D721Med (cell line): ENCODE data around the gene CA12.
"Not testable (repeated sequence)": the region's sequence is repeated elsewhere in the genome, so short reads cannot be mapped to it uniquely, and the experiment has no call there.

Experiments used
- DNase-seq: peaks from one replicate; pipeline ENCODE4 v3.0.0; 2011; ENCODE audit warnings: low spot score; ENCODE audit not compliant: insufficient read length
- FAIRE-seq: peaks from 2 replicates; lab custom pipeline; 2011; peaks lifted over from hg19 to GRCh38; lab: Jason Lieb, UNC
- TF ChIP-seq, protein P1 (sequence below): IDR thresholded peaks from 2 replicates; pipeline ENCODE4 v1.5.1; 2012; ENCODE audit warnings: mild to moderate bottlenecking, control low read depth; ENCODE audit not compliant: insufficient read depth; ENCODE audit errors: missing control alignments

Gene CA12

DNA sequence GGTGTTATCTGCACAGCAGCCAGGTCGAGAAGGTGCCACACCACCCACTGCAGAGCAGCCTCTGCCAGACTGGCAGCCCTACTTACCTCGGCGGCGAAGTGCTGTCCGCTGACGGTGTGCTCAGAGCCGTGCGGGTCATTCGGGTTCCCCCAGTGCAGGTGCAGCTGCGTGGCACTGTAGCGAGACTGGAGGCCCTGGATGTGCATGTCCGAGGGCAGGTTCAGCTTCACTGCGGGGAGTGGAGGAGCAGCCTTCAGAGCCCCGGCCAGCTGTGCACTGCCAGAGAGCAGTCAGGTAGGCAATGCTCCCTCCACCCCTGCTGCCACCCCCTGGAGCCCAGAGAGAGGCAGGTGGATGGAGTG lies 36.3 kb downstream of the CA12 start:
- FAIRE-seq (no peak), DNase-seq (no peak)
- TF ChIP-seq, protein P1, sequence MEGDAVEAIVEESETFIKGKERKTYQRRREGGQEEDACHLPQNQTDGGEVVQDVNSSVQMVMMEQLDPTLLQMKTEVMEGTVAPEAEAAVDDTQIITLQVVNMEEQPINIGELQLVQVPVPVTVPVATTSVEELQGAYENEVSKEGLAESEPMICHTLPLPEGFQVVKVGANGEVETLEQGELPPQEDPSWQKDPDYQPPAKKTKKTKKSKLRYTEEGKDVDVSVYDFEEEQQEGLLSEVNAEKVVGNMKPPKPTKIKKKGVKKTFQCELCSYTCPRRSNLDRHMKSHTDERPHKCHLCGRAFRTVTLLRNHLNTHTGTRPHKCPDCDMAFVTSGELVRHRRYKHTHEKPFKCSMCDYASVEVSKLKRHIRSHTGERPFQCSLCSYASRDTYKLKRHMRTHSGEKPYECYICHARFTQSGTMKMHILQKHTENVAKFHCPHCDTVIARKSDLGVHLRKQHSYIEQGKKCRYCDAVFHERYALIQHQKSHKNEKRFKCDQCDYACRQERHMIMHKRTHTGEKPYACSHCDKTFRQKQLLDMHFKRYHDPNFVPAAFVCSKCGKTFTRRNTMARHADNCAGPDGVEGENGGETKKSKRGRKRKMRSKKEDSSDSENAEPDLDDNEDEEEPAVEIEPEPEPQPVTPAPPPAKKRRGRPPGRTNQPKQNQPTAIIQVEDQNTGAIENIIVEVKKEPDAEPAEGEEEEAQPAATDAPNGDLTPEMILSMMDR, result no peak

DNA sequence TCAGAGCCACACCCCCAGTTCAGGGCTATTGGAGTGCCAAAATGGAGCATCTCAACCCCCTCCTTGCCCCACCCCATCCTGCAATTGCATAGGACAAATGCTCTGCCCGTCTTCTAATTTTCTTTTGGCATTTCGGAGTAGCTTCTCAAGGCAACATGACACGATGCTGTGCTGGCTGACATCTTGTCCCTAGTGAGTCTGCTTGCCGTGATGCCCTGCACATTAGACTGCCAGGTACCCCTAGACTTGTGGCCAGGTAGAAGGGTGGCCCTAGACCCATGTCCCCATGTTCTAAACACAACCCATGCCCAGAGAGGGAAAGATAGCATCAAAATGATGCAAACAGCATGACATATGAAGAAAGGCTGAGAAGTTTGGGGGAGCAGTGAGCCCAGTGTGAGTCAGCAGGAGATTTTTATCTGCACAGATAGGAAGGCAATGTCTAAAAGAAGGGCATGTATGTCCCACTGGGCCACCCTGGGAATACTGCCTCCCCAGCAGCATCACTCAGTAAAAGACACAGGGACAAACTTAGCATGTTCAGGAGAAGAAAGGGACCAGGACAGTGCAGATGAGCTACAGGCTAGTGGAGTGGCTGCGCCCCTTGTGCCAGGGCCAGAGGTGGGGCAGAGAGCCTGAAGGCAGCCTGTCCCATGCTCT lies 36.8 kb downstream of the CA12 start:
- DNase-seq (no peak), FAIRE-seq (no peak)
- TF ChIP-seq, protein P1, result no peak

DNA sequence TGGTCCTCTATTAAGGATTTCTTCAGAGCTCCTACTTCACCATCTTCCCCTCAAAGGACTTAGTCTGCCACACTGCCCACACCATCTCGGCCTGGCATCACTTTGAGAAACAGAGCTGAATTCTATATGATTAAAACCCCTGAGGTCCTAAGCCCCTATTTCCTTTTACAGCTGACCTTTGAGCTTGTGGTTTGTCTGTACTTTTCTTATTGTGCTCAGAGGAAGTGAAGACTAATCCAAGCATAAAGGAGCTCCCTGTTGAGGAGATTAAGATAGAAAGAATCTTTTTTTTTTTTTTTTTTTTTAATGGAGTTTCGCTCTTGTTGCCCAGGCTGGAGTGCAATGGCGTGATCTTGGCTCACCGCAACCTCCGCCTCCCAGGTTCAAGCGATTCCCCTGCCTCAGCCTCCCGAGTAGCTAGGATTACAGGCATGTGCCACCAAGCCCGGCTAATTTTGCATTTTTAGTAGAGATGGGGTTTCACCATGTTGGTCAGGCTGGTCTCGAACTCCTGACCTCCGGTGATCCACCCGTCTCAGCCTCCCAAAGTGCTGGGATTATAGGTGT lies 38.6 kb downstream of the CA12 start:
- DNase-seq, FAIRE-seq: not testable (repeated sequence)

DNA sequence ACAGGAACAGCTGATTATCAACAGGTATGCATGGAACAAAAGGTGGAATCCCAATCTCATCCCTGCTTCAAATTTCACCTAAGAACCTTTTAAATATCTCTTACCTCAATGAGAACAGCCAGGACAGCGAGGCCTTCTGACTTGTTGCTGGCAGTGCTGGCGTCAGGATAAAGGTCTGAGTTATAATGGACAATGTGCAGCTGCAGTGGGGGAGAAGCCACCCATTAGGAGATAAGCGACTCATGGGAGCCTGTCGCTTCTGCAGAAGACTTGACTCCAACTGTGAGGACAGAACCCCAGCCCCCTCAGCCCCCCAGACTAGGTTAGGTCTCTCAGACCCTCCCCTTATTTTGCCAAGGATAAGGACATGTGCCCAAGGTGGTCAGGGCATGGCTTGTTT lies 39.7 kb downstream of the CA12 start:
- DNase-seq, result no peak
- no peak for FAIRE-seq

DNA sequence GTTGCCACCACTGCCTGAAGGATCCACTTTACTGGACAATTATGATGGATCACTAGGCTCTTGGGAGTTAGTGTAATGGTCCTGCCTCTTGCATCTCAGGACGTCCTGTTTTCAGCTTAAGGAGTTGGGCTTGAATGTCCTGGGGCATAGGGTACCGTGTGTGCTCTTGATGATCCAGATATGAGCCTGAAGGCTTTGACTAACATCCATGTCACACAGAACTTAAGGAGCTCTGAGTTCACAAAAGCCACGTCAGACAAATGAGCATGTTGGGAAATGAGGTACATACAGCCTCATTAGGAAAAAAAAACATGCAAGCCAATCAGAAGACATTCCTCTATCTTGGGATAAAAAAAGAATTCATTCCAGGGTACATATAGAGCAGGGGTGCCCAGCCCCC lies 40.8 kb downstream of the CA12 start:
- no peak for FAIRE-seq
- DNase-seq, result no peak
- TF ChIP-seq, protein P1, result no peak

More for the DNA sequence above, 39.7 kb downstream of the CA12 start:
- TF ChIP-seq, protein P1, result no peak

DNA sequence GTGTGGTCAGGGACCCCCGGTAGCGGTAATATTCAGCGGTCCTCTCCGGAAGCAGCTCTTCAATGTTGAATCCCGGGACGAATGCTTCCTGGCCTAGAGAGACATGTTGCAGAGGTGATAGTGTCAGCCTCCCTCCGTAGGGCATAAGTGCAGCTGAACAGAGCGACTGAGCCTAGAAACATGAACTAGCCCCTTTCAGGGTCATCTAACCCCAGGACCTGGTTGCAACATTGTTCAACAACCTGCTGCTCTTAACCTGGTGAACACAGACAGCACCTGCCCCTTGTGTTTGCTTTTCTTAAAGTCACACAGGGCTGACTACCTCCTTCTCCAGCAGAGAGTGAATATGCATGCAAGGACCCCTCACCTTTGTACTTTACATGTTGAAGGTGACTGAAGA lies 41.3 kb downstream of the CA12 start:
- TF ChIP-seq, protein P1, result no peak
- FAIRE-seq (no peak), DNase-seq (no peak)

DNA sequence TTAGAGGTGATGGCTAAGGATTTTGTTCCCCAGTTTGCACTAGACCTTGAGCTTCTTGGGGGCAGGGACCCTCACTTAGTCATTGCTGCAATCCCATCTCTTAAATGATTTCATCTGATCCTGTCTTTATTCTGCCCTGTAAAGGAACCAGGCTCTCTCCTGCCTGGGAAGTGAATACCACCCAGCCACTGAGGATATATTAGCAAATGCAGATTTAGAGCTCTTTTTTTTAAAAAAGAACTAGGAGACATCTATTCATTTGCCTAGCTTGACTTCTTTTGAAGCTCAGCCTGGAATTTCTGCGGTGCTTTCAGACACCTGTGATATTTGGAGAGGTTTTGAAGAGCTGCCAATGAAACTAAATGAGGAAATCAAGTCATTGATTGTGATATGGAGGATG lies 41.8 kb downstream of the CA12 start:
- TF ChIP-seq, protein P1, result no peak
- FAIRE-seq, result no peak
- DNase-seq, result no peak
